GM19240 (cell line): ENCODE measurements around the gene DAPK2.
"Not testable (repeated sequence)": the region's sequence is repeated elsewhere in the genome, so short reads cannot be mapped to it uniquely, and the experiment has no call there.

Experiments used
- DNase-seq: peaks from one replicate; pipeline ENCODE4 v3.0.0; 2011; ENCODE audit warnings: low spot score; ENCODE audit not compliant: insufficient read length

Gene DAPK2

GRCh38 chr15:64046421-64047153 lies at the start of gene DAPK2:
Gene DAPK2 (minus strand): TSS chr15:64046485. CDS start chr15:64040261, 6,224 bp downstream.
- DNase-seq: peak; percentile 85

GRCh38 chr15:64095431-64095794 lies 49.1 kb upstream of the DAPK2 start:
- no peak for DNase-seq

- DNase-seq: peak; percentile 54
These were observed 47.5 kb upstream of the DAPK2 start, which contains the start of gene CIAO2A for GRCh38 chr15:64093627-64094417. Gene CIAO2A (minus strand): TSS chr15:64093838. CDS start chr15:64093768, 70 bp downstream.

DNA sequence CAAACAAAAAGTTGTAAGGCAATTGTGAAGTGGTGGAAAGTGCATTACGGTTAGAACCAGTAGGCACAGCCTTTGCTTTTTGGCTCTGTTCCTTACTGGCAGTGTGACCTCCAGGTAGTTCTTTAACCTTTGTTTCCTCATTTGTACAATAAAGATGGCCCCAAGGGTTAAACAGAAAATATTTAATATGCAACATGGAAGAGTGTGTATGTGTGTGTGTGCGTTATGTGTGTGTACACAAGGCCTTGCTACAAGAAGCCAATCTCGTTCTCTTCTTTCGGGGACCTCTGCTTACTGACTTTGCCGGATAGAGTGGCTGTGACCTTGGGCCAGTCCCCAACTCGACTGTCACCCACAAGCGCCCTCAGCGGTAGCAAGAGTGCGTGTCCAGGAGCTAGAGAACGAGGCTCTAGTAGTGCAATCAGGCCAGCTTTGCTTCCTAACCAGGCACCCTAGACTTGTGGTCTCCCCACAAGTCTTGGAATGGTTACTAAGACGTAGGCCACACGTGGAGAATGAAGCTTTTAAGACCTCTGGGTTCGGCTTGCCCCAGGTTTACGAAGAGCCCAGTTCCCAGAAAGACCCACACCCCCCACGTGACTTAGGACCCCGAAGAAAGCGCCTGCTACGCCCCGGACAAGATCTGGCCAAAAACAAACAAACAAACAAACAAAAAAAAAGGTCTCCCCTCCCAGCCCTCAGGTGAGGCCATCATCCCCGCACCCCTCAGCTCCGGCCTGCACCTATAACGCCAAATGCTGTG lies 46.8 kb upstream of the DAPK2 start:
- no peak for DNase-seq

GRCh38 chr15:64092075-64092820 lies 46.0 kb upstream of the DAPK2 start:
- no peak for DNase-seq

DNA sequence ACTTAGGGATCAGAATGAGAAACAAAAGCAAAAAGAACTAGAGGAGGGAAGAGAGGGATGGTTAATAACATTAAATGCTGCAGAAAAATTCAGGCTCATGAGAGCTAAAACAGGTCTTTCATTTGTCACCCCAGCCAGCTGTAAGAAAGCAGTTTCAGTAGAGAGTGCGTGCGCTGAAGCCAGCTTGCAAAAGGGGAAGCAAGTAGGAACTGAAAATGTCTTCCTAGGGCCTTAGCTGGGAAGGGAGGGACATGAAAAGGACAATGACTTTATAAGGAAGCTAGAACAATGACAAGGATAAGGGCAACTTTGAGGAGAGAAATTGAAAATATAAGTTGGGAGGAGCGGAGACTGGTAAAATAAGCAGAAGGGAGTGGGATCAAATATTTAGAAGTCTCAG lies 44.2 kb upstream of the DAPK2 start:
- DNase-seq: no peak

DNA sequence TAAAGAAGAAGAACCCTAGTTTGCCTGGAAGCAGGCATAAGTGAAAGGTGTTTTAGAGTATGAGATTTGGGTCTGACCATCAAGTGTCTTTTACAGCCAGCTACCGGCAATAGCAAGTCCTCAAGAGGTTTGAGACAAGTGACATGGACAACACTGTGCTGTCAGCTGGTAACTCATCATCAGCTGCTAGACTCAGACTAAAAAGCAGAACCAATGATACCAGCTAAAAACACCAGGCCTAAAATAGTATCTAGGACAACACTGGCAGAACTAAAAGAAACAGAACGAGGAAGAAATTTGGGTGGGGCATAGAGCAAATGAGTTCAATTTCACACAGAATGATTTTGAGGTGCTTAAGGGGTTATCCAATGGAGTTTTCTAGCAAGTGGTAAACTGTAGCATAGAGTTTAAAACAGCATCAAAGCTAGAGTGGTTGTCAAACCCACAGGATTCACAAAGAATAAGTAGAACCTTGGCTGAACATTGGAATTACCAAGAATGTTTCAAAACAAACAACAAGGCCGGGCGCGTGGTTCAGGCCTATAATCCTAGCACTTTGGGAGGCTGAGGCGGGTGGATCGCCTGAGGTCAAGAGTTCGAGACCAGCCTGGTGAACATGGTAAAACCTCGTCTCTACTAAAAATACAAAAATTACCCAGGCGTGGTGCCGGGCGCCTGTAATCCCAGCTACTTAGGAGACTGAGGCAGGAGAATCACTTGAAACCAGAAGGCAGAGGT lies 43.4 kb upstream of the DAPK2 start:
- DNase-seq: peak; percentile 36

DNA sequence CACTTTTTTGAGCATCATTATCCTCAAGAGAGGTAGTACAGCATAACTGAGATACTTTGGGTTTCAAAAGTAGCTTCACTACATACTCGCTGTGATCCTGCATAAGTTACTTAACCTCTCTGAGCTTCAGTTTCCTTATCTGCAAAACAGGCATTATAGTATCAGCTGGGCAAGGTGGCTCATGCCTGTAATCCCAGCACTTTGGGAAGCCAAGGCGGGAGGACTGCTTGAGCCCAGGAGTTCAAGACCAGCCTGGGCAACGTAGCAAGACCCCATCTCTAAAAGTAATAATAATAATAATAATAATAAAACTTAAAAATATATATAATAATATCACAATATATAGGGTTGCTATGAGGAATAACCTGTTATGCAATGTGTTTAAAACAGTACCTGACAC lies 36.5 kb upstream of the DAPK2 start:
- no peak for DNase-seq

DNA sequence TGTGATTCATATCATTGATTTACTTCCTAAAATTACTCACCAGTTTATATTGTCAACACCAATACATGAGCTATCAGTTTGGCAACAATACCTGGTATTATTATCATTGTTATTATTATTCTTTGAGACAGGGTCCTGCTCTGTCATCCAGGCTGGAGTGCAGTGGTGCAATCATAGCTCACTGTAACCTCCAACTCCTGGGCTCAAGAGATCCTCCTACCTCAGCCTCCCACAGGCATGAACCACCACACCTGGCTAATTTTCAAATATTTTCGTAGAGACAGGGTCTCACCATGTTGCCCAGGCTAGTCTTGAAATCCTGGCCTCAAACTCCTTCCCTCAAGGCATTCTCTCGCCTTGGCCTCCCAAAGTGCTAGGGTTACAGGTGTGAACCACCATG lies 27.2 kb upstream of the DAPK2 start:
- not testable (repeated sequence) for DNase-seq

GRCh38 chr15:64072812-64073211 lies 26.5 kb upstream of the DAPK2 start:
- no peak for DNase-seq

DNA sequence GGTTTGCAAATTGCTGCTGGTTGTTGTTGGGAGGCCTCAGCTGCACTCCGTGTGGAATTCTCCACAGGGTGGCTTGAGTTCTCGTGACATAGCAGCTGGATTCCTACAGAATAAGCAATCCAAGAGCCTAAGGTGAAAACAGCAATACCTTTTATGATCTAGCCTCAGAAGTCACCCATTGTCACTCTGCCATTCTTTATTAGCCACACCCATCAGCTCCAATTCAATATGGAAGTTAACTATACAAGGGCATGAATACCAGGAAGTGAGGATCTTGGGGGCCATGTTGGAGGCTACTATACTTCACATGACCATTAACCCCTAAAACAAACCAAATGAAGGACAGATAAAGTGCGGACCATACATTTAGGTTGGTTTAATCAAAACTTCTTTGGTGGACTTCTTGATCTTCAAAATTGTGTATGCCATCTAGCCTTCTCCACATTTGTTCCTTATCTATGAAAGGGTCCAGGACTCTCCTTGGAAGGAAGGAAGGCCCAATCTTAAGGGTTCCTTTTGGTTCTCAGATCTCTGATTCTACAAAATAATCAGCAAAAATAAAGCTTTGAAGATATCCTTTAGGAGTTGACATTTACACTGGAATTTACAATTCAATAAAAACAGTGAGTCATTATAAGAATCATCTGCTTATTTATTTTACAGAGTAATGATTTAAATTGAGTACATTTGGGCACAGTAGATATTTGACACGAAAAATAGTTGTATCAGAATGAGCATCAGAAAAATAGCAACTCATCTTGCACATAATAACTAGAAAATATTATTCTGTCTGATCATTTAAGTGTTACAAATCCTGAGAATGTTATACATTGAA lies 25.9 kb upstream of the DAPK2 start:
- no peak for DNase-seq

DNA sequence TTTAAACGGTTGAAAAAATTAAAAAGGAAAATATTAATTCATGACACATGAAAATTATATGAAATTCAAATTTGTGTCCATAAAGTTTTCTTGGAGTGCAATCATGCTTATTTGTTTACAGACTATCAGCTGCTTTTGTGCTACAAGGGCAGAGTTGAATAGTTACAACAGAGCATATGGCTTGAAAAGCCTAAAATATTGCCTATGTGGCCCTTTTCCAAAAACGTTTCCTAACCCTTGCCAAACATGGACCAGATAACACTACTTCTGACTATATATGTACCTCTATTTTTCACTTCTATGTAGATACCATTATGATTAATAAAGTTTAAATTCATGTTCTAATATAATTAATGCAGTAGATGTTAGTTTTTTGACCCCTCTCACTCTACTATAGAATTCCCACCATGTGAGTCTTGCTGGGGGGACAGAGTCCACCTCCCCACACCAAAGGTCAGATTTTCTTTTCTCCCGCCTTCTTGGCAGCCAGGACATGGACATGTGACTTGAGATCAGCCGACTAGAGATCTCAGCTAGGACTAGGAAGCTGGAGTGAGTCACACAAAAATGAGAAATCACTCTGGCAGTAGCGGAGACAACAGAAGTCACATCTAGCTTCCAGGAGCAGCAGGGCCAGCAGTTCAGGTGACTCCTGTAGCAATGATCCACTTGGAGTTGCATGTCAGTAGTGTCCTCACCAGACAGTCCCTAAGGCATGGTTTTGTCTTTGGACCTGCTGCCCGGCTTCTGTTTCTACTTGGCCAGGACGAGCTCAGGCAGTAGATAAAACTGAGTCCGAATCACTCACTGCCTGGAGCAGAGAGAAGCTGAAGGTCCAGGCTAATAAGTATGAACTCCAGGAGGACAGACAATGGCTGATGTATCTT lies 24.9 kb upstream of the DAPK2 start:
- no peak for DNase-seq

GRCh38 chr15:64070106-64070505 lies 23.8 kb upstream of the DAPK2 start:
- DNase-seq: no peak

DNA sequence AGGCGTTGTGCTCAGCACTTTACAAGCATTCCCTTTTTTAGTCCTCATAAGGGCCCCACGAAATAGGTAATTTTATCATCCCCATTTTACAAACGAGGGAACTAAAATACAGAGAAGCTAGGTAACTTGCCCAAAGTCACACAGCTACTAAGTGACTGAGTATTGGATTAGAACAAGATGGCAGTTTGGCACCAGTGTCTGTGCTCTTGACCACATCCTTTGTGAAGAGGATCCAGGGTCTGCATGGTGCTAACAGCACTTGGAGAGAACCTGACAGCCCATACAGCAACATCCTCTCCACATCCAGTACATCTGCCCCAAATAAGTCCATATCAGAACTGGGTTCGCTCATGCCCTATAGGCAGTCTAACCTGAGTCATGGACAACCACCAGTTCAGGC lies 21.8 kb upstream of the DAPK2 start:
- DNase-seq: no peak

DNA sequence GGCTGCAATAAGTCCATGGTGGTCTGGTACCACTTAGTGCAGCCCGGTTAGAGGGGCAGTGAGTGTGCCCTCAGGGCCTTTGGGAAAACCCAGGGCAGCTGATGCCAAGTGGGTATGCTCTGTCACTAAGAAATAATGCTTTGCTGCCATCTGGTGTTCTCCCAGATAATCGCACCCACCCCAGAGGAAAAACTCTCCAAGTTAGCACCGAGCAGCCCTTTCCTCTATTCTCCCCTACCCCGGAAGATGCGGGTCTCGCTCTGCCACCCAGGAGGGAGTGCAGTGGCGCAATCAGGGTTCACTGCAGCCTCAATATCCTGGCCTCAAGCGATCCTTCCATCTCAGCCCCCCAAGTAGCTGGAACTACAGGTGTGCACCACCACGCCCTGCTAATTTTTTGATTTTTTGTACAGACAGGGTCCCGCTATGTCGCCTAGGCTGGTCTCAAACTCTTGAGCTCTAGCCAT lies 21.3 kb upstream of the DAPK2 start:
- DNase-seq: peak; percentile 76

- no peak for DNase-seq
These were observed 20.2 kb upstream of the DAPK2 start for GRCh38 chr15:64066451-64066850.

- no peak for DNase-seq
These were observed 14.4 kb upstream of the DAPK2 start for GRCh38 chr15:64060716-64061115.

GRCh38 chr15:64059104-64059503 lies 12.8 kb upstream of the DAPK2 start:
- not testable (repeated sequence) for DNase-seq

DNA sequence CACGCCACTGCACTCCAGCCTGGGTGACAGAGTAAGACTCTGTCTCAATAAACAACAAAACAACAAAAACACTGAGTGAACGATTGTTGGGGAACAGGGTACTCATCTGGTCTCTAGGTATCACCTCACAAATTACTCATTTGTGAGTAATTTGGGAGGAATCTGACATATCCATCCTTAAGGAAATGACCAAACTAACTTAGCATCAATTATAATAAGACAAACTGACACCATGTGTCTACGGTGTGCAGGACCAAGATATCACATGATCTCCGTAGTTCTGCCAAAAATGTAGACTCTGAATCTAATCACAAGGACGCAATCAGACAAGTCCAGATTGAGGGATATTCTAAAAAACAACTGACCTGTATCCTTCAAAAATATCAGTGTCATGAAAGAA lies 12.0 kb upstream of the DAPK2 start:
- no peak for DNase-seq
